HEK293 (cell line): ENCODE data around the gene MSH2.

ENCODE experiments used
- ZNF138 ChIP-seq: fragments of 450-650 bp; formaldehyde crosslinking; IDR thresholded peaks from 2 replicates; pipeline ENCODE4 v1.5.1; 2016; ENCODE audit warnings: missing biosample characterization, missing genetic modification characterization, borderline replicate concordance
- ZNF146 ChIP-seq: fragments of 450-650 bp; formaldehyde crosslinking; IDR thresholded peaks from 2 replicates; pipeline ENCODE4 v1.5.1; 2016; ENCODE audit warnings: missing biosample characterization, missing genetic modification characterization

DNA sequence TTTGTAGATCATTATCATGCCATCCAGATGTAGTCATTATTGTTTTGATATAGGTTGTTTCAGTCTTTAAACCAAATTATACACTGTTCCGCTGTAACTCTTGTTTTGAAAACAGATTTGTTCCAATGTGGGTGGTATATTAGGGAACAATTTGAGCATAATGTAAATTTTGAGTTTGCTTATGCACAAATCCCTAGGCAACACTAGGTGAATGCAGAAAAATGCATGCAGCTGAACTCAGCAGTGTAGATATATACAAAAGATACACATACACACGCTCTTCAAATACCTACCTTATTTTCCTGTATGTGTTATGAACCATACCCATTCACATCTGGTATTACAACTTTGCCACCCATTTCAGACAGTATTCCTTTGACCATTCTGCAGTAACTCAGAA is 35.8 kb downstream of the MSH2 start:
- TF ChIP-seq ZNF146 (tag by site-specific recombination) (no peak), ZNF138 (tag by site-specific recombination) (no peak)
